K562 (cell line): ENCODE results near the gene BCKDK. TPM values are rescaled to one million over a fixed set of nuclear protein-coding genes. Genes with fewer than 3 reads are reported as not detected.

Experiments
- FOXJ2 ChIP-seq: fragments of 200-800 bp; sonication (Bioruptor generic); IDR thresholded peaks from 2 replicates; pipeline ENCODE4 v1.6.1; 2016; ENCODE audit warnings: missing genetic modification characterization, missing compliant biosample characterization
- KLF13 ChIP-seq: fragments of 450-650 bp; IDR thresholded peaks from 2 replicates; pipeline ENCODE4 v1.6.1; 2016; ENCODE audit warnings: missing genetic modification characterization, low read depth, mild to moderate bottlenecking, missing compliant biosample characterization, moderate library complexity, borderline replicate concordance
- MIER1 ChIP-seq: fragments of 450-650 bp; IDR thresholded peaks from 2 replicates; pipeline ENCODE4 v1.6.1; 2016; ENCODE audit warnings: antibody characterized with exemption, mild to moderate bottlenecking, low read depth
- polyA plus RNA-seq, 8 experiments: library from polyadenylated mRNA; depleted of rRNA in 4 of 8; stranded (reverse) in 5 of 8; unstranded in 3 of 8; fragments of >200 nt; fragmentation: Nextera tagmentation in 2 of 8; fragmentation: Illumina TruSeq in 1 of 8; extraction: Ambion mirVana in 2 of 8; extraction: Trizol in 1 of 8; gene quantifications; 2 replicates each; pipeline versions ENCODE4 v1.2.1 to v1.2.3, GENCODE V29; 2011 to 2014; ENCODE audit warnings: inconsistent platforms in 1 of 8, missing spikeins in 1 of 8
- total RNA-seq, 7 experiments: library from RNA; depleted of rRNA in 6 of 7; stranded (reverse); fragments of >200 nt in 6 of 7; fragmentation: Illumina TruSeq in 2 of 7; extraction: Trizol in 2 of 7; gene quantifications; 2 replicates each; pipeline versions ENCODE4 v1.2.1 to v1.2.3, GENCODE V29; 2011 to 2021; ENCODE audit warnings: low replicate concordance in 1 of 7
- TF ChIP-seq, protein P1 (sequence below): fragments of 150-350 bp; conservative IDR thresholded peaks from 2 replicates; pipeline ENCODE4 v1.6.1; 2014; ENCODE audit warnings: low read length
- TF ChIP-seq, protein P2 (sequence below): fragments of 250-450 bp; sonication (Bioruptor Pico); IDR thresholded peaks from 2 replicates; pipeline ENCODE4 v1.4.0; 2020; ENCODE audit warnings: mild to moderate bottlenecking, moderate library complexity
- TF ChIP-seq, protein P3 (sequence below): fragments of 450-650 bp; IDR thresholded peaks from 2 replicates; pipeline ENCODE4 v1.6.1; 2016; ENCODE audit warnings: low read depth
- TF ChIP-seq, protein P4 (sequence below): IDR thresholded peaks from 2 replicates; pipeline ENCODE4 v1.6.1; 2012; ENCODE audit warnings: low read depth, low read length, improper control_type of control experiment, borderline replicate concordance
- TF ChIP-seq, protein P5 (sequence below), 2 experiments: fragments of 450-650 bp in 1 of 2; IDR thresholded peaks; 2 replicates each; pipeline ENCODE4 v1.6.1; 2011 to 2017; ENCODE audit warnings: low read depth in 2 of 2, antibody characterized with exemption in 1 of 2, borderline replicate concordance in 1 of 2, low read length in 1 of 2, mild to moderate bottlenecking in 1 of 2, mixed read lengths in 1 of 2; ENCODE audit not compliant: control insufficient read depth in 1 of 2

BCKDK gene
- total and polyA plus RNA-seq, 9 of the 15 experiments (the other 6 are each of a cell fraction or from before 2014, with no cell fraction given), result 0.58 to 34.8 (median 13.1) TPM

DNA sequence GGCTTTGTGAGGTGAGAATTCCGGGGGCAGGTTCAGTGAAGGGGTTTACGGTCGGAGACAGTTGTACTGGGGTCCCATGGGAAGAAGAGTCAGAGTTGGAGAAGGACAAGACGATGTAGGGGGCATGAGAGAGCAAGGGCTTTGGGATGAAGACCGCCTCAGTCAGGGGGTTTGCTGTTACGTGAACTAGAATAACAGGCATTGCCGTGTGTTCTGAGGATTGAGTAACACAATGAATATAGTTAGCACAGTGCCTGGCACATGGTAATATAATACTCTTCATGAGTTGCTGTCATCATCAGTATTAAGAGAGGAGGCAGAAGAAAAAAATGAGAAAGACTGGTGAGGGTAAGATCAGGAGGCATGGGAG lies 33.4 kb upstream of the BCKDK start (continued):
- TF ChIP-seq FOXJ2 (tag), result 0 out of 2 replicates have a peak, but pooled peaks have one; percentile 21
- TF ChIP-seq KLF13 (tag), result no peak
- TF ChIP-seq, protein P1, sequence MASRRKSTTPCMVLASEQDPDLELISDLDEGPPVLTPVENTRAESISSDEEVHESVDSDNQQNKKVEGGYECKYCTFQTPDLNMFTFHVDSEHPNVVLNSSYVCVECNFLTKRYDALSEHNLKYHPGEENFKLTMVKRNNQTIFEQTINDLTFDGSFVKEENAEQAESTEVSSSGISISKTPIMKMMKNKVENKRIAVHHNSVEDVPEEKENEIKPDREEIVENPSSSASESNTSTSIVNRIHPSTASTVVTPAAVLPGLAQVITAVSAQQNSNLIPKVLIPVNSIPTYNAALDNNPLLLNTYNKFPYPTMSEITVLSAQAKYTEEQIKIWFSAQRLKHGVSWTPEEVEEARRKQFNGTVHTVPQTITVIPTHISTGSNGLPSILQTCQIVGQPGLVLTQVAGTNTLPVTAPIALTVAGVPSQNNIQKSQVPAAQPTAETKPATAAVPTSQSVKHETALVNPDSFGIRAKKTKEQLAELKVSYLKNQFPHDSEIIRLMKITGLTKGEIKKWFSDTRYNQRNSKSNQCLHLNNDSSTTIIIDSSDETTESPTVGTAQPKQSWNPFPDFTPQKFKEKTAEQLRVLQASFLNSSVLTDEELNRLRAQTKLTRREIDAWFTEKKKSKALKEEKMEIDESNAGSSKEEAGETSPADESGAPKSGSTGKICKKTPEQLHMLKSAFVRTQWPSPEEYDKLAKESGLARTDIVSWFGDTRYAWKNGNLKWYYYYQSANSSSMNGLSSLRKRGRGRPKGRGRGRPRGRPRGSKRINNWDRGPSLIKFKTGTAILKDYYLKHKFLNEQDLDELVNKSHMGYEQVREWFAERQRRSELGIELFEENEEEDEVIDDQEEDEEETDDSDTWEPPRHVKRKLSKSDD, result no peak
- TF ChIP-seq, protein P2, sequence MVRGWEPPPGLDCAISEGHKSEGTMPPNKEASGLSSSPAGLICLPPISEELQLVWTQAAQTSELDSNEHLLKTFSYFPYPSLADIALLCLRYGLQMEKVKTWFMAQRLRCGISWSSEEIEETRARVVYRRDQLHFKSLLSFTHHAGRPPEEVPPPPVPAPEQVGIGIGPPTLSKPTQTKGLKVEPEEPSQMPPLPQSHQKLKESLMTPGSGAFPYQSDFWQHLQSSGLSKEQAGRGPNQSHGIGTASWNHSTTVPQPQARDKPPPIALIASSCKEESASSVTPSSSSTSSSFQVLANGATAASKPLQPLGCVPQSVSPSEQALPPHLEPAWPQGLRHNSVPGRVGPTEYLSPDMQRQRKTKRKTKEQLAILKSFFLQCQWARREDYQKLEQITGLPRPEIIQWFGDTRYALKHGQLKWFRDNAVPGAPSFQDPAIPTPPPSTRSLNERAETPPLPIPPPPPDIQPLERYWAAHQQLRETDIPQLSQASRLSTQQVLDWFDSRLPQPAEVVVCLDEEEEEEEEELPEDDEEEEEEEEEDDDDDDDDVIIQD (CRISPR knock-in tag), result no peak
- TF ChIP-seq, protein P3, sequence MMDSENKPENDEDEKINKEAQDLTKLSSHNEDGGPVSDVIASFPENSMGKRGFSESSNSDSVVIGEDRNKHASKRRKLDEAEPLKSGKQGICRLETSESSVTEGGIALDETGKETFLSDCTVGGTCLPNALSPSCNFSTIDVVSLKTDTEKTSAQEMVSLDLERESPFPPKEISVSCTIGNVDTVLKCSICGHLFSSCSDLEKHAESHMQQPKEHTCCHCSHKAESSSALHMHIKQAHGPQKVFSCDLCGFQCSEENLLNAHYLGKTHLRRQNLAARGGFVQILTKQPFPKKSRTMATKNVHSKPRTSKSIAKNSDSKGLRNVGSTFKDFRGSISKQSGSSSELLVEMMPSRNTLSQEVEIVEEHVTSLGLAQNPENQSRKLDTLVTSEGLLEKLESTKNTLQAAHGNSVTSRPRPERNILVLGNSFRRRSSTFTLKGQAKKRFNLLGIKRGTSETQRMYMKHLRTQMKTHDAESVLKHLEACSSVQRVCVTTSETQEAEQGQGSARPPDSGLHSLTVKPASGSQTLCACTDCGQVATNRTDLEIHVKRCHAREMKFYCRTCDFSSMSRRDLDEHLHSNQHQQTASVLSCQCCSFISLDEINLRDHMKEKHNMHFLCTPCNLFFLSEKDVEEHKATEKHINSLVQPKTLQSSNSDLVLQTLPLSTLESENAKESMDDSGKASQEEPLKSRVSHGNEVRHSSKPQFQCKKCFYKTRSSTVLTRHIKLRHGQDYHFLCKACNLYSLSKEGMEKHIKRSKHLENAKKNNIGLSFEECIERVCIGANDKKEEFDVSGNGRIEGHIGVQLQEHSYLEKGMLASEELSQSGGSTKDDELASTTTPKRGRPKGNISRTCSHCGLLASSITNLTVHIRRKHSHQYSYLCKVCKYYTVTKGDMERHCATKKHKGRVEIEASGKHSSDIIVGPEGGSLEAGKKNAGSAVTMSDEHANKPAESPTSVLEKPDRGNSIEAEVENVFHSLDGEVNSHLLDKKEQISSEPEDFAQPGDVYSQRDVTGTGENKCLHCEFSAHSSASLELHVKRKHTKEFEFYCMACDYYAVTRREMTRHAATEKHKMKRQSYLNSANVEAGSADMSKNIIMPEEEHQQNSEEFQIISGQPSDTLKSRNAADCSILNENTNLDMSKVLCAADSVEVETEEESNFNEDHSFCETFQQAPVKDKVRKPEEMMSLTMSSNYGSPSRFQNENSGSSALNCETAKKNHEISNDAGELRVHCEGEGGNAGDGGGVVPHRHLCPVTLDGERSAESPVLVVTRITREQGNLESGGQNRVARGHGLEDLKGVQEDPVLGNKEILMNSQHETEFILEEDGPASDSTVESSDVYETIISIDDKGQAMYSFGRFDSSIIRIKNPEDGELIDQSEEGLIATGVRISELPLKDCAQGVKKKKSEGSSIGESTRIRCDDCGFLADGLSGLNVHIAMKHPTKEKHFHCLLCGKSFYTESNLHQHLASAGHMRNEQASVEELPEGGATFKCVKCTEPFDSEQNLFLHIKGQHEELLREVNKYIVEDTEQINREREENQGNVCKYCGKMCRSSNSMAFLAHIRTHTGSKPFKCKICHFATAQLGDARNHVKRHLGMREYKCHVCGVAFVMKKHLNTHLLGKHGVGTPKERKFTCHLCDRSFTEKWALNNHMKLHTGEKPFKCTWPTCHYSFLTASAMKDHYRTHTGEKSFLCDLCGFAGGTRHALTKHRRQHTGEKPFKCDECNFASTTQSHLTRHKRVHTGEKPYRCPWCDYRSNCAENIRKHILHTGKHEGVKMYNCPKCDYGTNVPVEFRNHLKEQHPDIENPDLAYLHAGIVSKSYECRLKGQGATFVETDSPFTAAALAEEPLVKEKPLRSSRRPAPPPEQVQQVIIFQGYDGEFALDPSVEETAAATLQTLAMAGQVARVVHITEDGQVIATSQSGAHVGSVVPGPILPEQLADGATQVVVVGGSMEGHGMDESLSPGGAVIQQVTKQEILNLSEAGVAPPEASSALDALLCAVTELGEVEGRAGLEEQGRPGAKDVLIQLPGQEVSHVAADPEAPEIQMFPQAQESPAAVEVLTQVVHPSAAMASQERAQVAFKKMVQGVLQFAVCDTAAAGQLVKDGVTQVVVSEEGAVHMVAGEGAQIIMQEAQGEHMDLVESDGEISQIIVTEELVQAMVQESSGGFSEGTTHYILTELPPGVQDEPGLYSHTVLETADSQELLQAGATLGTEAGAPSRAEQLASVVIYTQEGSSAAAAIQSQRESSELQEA, result 0 out of 2 replicates have a peak, but pooled peaks have one; percentile 5
- TF ChIP-seq MIER1, result no peak
- TF ChIP-seq, protein P4, sequence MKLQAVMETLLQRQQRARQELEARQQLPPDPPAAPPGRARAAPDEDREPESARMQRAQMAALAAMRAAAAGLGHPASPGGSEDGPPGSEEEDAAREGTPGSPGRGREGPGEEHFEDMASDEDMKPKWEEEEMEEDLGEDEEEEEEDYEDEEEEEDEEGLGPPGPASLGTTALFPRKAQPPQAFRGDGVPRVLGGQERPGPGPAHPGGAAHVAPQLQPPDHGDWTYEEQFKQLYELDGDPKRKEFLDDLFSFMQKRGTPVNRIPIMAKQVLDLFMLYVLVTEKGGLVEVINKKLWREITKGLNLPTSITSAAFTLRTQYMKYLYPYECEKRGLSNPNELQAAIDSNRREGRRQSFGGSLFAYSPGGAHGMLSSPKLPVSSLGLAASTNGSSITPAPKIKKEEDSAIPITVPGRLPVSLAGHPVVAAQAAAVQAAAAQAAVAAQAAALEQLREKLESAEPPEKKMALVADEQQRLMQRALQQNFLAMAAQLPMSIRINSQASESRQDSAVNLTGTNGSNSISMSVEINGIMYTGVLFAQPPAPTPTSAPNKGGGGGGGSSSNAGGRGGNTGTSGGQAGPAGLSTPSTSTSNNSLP, result no peak
- TF ChIP-seq, protein P5, sequence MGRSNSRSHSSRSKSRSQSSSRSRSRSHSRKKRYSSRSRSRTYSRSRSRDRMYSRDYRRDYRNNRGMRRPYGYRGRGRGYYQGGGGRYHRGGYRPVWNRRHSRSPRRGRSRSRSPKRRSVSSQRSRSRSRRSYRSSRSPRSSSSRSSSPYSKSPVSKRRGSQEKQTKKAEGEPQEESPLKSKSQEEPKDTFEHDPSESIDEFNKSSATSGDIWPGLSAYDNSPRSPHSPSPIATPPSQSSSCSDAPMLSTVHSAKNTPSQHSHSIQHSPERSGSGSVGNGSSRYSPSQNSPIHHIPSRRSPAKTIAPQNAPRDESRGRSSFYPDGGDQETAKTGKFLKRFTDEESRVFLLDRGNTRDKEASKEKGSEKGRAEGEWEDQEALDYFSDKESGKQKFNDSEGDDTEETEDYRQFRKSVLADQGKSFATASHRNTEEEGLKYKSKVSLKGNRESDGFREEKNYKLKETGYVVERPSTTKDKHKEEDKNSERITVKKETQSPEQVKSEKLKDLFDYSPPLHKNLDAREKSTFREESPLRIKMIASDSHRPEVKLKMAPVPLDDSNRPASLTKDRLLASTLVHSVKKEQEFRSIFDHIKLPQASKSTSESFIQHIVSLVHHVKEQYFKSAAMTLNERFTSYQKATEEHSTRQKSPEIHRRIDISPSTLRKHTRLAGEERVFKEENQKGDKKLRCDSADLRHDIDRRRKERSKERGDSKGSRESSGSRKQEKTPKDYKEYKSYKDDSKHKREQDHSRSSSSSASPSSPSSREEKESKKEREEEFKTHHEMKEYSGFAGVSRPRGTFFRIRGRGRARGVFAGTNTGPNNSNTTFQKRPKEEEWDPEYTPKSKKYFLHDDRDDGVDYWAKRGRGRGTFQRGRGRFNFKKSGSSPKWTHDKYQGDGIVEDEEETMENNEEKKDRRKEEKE (IDR thresholded peaks at IDR 0.05; ENCODE audit: borderline replicate concordance in 1 of 2, control insufficient read depth in 1 of 2, low read depth in 2 of 2, low read length in 1 of 2), result no peak
